GM13976 (cell line): ENCODE data around the gene IRAK2.
"Not testable (repeated sequence)": the region's sequence is repeated elsewhere in the genome, so short reads cannot be mapped to it uniquely, and the experiment has no call there.

Experiments used
- DNase-seq: peaks from one replicate; pipeline ENCODE4 v3.0.0; 2012; ENCODE audit warnings: low spot score
- in situ Hi-C: fragments of 300-500 bp; cut with MboI; formaldehyde crosslinking; loops from one replicate; pipeline ENCODE4 v1.12.0; 2022; ENCODE audit warnings: low sequenced_read_pairs, mixed read lengths, inconsistent platforms; ENCODE audit not compliant: unreplicated experiment
- TF ChIP-seq, protein P1 (sequence below): IDR thresholded peaks from 2 replicates; pipeline ENCODE4 v1.5.1; 2012; ENCODE audit warnings: borderline replicate concordance, mild to moderate bottlenecking; ENCODE audit not compliant: insufficient read depth; ENCODE audit errors: extremely low read depth, missing control alignments, control extremely low read depth

Gene IRAK2

DNA sequence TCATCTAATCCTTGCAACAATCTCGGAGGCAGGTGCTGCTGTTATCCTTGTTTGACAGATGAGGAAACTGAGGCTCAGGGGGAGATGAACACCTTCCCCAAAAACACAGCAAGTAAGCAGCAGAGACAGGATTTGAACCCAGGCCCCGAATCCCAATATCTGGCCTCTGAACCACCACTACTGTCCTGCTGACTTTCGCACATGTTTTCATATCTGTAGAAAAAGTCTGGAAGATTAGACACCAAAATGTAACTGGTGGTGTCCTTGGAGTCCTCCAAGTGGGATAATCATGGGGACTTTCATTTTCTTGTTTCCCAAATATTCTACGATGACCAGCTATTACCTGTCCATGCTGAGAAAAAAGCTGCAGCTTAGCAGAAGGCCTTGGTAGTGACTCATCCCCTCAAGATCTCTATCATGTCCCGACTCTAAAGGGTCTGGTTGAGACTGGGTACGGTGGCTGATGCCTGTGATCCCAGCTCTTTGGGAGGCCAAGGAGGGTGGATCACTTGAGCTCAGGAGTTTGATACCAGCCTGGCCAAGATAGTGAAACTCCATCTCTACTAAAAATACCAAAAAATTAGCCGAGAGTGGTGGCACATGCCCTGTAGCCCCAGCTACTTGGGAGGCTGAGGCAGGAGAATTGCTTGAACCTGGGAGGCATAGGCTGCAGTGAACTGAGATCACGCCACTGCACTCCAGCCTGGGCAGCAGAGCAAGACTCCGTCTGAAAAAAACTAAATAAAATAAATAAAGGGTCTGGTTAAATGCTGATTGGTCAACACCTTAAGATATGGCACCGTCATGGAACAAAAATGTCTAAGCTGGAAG is 8.6 kb downstream of the IRAK2 start:
- in situ Hi-C loops: no loop called here
- TF ChIP-seq, protein P1, sequence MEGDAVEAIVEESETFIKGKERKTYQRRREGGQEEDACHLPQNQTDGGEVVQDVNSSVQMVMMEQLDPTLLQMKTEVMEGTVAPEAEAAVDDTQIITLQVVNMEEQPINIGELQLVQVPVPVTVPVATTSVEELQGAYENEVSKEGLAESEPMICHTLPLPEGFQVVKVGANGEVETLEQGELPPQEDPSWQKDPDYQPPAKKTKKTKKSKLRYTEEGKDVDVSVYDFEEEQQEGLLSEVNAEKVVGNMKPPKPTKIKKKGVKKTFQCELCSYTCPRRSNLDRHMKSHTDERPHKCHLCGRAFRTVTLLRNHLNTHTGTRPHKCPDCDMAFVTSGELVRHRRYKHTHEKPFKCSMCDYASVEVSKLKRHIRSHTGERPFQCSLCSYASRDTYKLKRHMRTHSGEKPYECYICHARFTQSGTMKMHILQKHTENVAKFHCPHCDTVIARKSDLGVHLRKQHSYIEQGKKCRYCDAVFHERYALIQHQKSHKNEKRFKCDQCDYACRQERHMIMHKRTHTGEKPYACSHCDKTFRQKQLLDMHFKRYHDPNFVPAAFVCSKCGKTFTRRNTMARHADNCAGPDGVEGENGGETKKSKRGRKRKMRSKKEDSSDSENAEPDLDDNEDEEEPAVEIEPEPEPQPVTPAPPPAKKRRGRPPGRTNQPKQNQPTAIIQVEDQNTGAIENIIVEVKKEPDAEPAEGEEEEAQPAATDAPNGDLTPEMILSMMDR: no peak
- DNase-seq: no peak

DNA sequence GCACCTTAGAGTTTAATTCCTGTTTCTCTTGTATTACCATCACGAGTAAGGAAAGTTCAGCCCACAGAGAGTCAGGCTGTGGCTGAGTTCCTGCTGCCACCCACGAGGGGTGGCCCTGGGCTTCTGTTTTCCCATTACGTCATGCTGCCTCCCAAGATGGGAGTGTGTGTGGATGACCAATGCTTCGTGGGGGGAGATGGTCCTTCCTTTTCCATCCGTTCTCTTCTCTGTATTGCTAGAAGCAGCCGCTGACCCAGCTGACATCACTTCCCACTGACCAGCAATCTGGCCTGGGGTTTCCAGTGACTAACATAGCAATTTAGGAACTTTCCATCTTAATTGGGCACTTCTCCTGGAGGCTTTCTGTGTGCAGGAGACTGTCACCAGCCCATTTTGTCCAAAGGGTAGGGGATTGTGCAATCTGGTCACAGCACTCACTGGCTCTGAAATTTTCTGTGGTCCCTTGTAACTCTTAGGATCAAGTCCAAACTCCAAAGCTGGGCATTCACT is 9.3 kb downstream of the IRAK2 start:
- DNase-seq: peak; percentile 62
- in situ Hi-C loops: no loop called here
- TF ChIP-seq, protein P1: no peak

DNA sequence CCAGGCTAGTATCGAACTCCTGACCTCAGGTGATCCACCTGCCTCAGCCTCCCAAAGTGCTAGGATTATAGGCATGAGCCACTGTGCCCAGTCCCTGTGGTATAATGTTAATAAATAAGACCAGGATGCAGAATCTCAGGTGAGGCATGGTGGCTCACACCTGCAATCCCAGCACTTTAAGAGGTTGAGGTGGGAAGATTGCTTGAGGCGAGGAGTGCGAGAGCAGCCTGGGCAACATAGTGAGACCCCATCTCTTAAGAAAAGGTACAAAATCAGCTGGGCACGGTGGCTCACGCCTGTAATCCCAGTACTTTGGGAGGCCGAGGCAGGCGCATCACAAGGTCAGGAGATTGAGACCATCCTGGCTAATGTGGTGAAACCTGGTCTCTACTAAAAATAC is 10.6 kb downstream of the IRAK2 start:
- in situ Hi-C loops: not testable (repeated sequence)

DNA sequence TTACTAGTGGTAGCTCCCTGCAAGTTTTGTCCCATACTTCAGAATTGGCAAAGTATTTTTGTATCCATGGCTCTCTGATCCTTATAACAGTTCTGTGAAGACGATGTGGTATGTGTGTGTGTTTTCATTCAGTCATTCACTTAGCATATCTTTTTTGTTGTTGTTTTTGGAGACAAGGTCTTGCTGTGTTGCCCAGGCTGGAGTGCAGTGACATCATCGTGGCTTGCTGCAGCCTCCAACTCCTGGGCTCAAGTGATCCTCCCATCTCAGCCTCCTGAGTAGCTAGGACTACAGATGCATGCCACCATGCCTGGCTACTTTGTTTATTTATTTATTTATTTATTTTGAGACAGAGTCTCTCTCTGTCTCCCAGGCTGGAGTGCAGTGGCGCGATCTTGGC is 11.4 kb downstream of the IRAK2 start:
- in situ Hi-C loops, DNase-seq: not testable (repeated sequence)

More for the DNA sequence above, 10.6 kb downstream of the IRAK2 start:
- not testable (repeated sequence) for DNase-seq

DNA sequence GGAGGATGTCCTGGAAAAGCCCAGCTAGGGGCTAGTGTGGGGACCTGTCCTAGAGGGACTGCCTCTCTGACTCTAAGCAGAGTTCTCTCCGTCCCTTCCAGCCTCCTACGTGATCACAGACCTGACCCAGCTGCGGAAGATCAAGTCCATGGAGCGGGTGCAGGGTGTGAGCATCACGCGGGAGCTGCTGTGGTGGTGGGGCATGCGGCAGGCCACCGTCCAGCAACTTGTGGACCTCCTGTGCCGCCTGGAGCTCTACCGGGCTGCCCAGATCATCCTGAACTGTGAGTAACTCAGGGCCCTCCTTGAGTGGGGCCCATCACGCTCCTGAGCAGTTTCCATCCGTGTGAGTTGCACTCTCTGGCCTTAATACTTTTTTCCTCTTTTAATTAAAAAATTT is 13.0 kb downstream of the IRAK2 start:
- in situ Hi-C loops: no loop called here
- TF ChIP-seq, protein P1: no peak
- DNase-seq: no peak

DNA sequence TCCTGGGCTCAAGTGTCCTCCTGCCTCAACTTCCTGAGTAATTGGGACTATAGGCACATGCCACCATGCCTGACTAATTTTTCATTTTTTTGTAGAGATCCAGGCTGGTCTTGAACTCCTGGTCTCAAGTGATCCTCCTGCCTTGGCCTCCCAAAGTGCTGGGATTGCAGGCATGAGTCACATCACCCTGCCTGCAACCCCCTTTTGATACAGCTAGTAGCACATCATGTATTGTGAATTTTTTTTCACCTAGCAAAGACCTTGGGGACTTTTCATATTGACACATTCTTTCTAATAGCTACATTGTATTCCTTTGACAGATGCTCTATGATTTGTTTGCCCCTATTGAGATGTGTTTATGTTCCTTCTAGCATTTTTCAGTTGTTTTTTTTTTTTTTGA is 14.2 kb downstream of the IRAK2 start:
- DNase-seq: no peak
- in situ Hi-C loops: no loop called here
- TF ChIP-seq, protein P1: no peak

DNA sequence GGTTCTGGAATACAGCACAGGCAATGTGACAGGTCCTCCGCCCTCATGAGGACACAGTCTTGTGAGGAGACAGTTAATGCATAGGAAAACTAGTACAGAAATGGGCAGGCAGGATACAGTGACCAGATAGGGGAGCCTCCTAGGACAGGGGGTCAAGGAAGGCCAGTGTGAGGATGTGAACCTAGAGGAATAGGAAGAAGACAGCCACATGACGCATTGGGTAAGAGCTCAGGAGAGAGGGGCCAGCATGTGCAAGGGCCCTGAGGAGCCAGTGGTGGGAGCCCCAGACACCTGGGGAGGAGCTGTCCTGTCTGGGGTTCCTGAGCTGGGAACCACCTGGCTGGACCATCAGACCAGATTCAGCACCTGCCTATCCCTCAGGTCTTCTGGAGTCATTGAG is 15.6 kb downstream of the IRAK2 start:
- no peak for DNase-seq
- in situ Hi-C loops: no loop called here
- TF ChIP-seq, protein P1: no peak
